Muscle of leg (tissue), 11 donors: ENCODE data around the gene SNAP25. TPM values are rescaled to one million over a fixed set of nuclear protein-coding genes. Genes with fewer than 3 reads are reported as not detected.

Source experiments
- DNase-seq: peaks from one replicate; pipeline ENCODE4 v3.0.0; 2013
- H3K27ac ChIP-seq: one replicate; pipeline ENCODE4 v1.5.1; 2013; ENCODE audit warnings: mild to moderate bottlenecking, low read length, control low read depth
- H3K27me3 ChIP-seq: one replicate; pipeline ENCODE4 v1.6.1; 2013; ENCODE audit warnings: low read length; ENCODE audit not compliant: control insufficient read depth, insufficient read depth
- H3K36me3 ChIP-seq: one replicate; pipeline ENCODE4 v1.6.1; 2013; ENCODE audit warnings: low read length; ENCODE audit not compliant: control insufficient read depth, insufficient read depth
- H3K4me1 ChIP-seq: one replicate; pipeline ENCODE4 v1.6.1; 2013; ENCODE audit warnings: low read length; ENCODE audit not compliant: control insufficient read depth, insufficient read depth
- H3K4me3 ChIP-seq: one replicate; pipeline ENCODE4 v1.5.1; 2013; ENCODE audit warnings: low read length, control low read depth
- H3K9me3 ChIP-seq: replicated peaks from 2 replicates; pipeline ENCODE4 v1.6.1; 2013; ENCODE audit warnings: low read depth, low read length; ENCODE audit not compliant: control insufficient read depth
- WGBS: methylation state at CpG from one replicate; pipeline ENCODE4 v1.1.5; 2013; ENCODE audit warnings: missing lambda C conversion rate; ENCODE audit not compliant: insufficient coverage; 5-methylcytosine and 5-hydroxymethylcytosine counted together
- polyA plus RNA-seq, 8 donors: library from polyadenylated mRNA; unstranded; fragments of 120-200 nt; gene quantifications; one replicate each; pipeline versions ENCODE4 v1.2.1 to v1.2.3, GENCODE V29; 2013; ENCODE audit warnings: inconsistent platforms in 1 of 8, low replicate concordance in 1 of 8; ENCODE audit not compliant: insufficient read length in 8 of 8, insufficient read depth in 1 of 8
- total RNA-seq: library from RNA; stranded (reverse); fragments of 120-200 nt; gene quantifications from one replicate; pipeline ENCODE4 v1.2.4, GENCODE V29; 2013

The SNAP25 gene
- total and polyA plus RNA-seq, 9 donors: 3.1 to 7.5 (median 5.1) TPM

DNA sequence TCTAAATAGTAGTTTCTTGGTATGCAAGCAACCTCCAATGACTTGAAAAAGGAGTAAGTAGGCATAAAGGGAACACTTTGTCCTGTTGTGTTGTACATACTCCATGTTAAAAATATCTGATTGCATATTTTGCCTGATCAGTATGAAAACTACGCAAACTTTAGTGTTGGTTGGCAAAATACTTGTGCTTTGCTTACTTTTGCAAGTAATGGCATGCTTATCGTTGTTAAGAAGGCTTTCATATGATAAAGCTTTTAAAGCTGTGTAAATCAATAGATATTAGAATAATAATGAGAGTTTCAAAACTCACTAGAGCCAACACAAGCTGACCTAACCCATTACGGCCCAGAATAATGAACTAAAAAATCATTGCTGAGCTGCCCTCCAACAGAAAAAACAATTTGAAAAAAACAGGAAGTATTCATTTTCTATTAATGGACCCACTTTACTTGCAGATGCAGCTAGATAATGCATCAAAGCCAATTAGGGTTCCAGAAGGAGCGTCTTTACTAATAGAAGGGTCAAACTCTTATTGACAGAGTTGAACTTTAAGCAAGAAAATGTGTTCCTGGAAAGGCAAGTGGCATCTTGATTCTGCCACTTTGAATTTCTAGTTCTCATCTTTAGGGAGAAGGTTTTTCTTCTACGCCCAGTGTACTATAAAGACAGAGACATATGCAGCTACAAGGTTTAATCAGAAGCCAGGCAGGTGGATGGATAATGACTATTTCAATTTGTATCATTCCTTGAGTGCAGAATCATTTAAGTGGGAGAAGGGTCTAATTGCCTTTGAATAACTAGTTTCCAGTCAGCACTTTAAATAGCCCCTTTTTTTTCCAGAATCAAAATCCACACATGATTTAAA is 82.2 kb downstream of the SNAP25 start:
- H3K4me3 ChIP-seq: no peak overlapping the region
- no peaks in the 10 kb centered on the region for H3K27me3 ChIP-seq
- H3K36me3 ChIP-seq: no peaks in the 10 kb centered on the region
- no peaks in the 10 kb centered on the region for H3K9me3 ChIP-seq
- no peak for DNase-seq
- no CpG with 5 or more reads among the region's 5 CpGs for WGBS
- H3K27ac ChIP-seq: no peak overlapping the region
- H3K4me1 ChIP-seq: no peaks in the 10 kb centered on the region

GRCh38 chr20:10303852-10304251 is 85.2 kb downstream of the SNAP25 start:
- Histone ChIP-seq H3K27me3 (no peaks in the 10 kb centered on the region), H3K27ac (no peak overlapping the region), H3K4me1 (no peaks in the 10 kb centered on the region), H3K36me3 (no peaks in the 10 kb centered on the region), H3K4me3 (no peak overlapping the region), H3K9me3 (no peaks in the 10 kb centered on the region)
- no CpG with 5 or more reads among the region's 3 CpGs for WGBS
- peak; percentile 18 for DNase-seq

DNA sequence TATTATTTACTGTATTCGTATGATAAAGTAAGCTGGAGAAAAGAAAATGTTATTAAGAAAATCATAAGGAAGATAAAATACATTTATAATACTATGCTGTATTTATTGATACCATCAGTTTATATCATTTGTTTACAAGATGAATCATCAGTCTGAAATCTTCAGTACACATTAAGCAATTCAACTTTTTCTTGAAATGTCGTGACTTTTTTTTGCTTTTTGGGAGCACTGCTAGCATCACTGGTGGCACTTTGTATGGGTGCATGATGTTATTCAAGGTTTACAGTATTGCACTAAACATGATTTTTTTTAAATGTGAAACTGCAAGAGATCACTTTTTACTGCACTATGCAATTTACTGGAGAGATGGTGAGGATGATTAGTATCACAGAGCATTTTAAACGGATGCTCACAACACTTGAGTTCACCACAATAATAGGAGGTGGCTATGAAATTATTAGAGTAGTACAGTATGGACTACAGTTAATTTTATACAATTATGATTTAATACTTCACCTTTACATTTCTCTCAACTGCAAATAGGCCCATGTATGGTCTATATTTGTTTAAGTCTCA is 85.9 kb downstream of the SNAP25 start:
- WGBS: no CpG with 5 or more reads among the region's 3 CpGs
- no peaks in the 10 kb centered on the region for H3K4me1 ChIP-seq
- no peaks in the 10 kb centered on the region for H3K27me3 ChIP-seq
- H3K4me3 ChIP-seq: no peak overlapping the region
- H3K36me3 ChIP-seq: no peaks in the 10 kb centered on the region
- no peak overlapping the region for H3K27ac ChIP-seq
- no peaks in the 10 kb centered on the region for H3K9me3 ChIP-seq
- DNase-seq: no peak

GRCh38 chr20:10306440-10307358 is 88.1 kb downstream of the SNAP25 start:
- no peak overlapping the region for H3K27ac ChIP-seq
- WGBS: 83% methylated on average over 1 of the region's 3 CpGs
- DNase-seq: no peak
- H3K9me3 ChIP-seq: no peaks in the 10 kb centered on the region
- peaks cover 2% of the 10 kb centered on the region for H3K27me3 ChIP-seq
- H3K4me1 ChIP-seq: no peaks in the 10 kb centered on the region
- H3K4me3 ChIP-seq: no peak overlapping the region
- no peaks in the 10 kb centered on the region for H3K36me3 ChIP-seq

DNA sequence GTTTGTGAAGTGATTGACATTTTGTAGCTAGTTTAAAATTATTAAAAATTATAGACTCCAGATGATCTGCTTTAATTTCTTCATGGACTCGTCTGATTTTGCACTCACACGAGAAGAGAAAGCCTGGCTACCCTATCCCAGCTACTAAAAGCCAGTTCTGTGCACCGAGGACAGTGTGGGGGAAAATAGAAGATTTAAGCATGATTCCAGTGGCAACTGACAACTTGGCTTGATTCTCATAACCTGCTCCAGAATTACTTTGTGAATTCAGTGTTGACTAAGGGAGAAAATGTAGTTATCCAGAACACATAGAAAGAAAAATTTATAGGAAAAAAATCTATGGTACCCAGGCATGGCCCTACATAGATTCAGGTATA is 88.7 kb downstream of the SNAP25 start:
- Histone ChIP-seq H3K36me3 (no peaks in the 10 kb centered on the region), H3K27ac (no peak overlapping the region), H3K4me3 (no peak overlapping the region), H3K9me3 (no peaks in the 10 kb centered on the region), H3K27me3 (peaks cover 2% of the 10 kb centered on the region), H3K4me1 (no peaks in the 10 kb centered on the region)
- WGBS: no CpG with 5 or more reads among the region's 3 CpGs
- no peak for DNase-seq

DNA sequence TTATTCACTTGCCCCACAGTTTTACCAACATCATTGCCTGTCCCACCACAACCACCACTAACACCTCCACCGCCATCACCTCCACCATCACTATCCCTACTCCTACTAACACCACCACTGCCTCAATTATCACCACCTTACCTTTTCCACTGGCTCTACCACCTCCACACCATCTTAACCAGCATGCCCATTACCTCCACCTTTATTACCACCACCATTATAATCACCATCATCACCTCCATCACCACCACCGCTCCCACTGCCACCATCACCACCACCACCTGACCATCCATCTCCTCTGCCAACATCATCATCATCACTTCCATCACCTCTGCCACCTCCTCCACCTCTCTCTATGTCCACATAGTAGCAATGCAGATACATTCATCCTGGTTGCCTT is 90.0 kb downstream of the SNAP25 start:
- peaks cover 2% of the 10 kb centered on the region for H3K27me3 ChIP-seq
- no peaks in the 10 kb centered on the region for H3K36me3 ChIP-seq
- H3K4me1 ChIP-seq: no peaks in the 10 kb centered on the region
- no peak overlapping the region for H3K27ac ChIP-seq
- DNase-seq: no peak
- no peak overlapping the region for H3K4me3 ChIP-seq
- no peaks in the 10 kb centered on the region for H3K9me3 ChIP-seq
- 50% methylated on average over 2 of the region's 2 CpGs for WGBS

DNA sequence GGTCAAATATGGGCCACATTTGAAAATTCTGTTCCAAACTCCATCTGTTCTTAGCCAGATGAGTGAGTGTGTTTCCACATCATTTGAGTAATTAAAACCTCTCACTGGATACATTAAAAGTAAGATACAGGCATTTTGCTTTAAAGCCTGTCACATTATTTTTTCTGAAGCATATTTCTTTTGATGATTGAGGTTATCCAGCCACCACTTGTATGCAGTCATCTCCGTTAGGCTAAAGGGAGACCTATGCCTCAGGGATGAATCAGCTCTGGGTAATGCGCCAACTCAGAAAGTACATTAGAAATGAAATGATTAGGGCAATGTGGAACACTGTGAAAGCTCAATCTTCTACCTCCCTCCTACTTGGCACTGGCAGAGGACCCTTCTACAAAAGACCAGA is 90.7 kb downstream of the SNAP25 start:
- Histone ChIP-seq H3K27ac (no peak overlapping the region), H3K4me3 (no peak overlapping the region), H3K27me3 (peaks cover 2% of the 10 kb centered on the region), H3K9me3 (no peaks in the 10 kb centered on the region), H3K36me3 (no peaks in the 10 kb centered on the region), H3K4me1 (no peaks in the 10 kb centered on the region)
- WGBS: 40% methylated on average over 1 of the region's 2 CpGs
- no peak for DNase-seq

- no CpG with 5 or more reads among the region's 1 CpG for WGBS
- Histone ChIP-seq H3K4me1 (peaks cover 2% of the 10 kb centered on the region), H3K27me3 (peaks cover 2% of the 10 kb centered on the region), H3K36me3 (no peaks in the 10 kb centered on the region), H3K4me3 (no peak overlapping the region), H3K9me3 (peaks cover 3% of the 10 kb centered on the region), H3K27ac (no peak overlapping the region)
- no peak for DNase-seq
These were observed 93.5 kb downstream of the SNAP25 start for GRCh38 chr20:10312111-10312510.

DNA sequence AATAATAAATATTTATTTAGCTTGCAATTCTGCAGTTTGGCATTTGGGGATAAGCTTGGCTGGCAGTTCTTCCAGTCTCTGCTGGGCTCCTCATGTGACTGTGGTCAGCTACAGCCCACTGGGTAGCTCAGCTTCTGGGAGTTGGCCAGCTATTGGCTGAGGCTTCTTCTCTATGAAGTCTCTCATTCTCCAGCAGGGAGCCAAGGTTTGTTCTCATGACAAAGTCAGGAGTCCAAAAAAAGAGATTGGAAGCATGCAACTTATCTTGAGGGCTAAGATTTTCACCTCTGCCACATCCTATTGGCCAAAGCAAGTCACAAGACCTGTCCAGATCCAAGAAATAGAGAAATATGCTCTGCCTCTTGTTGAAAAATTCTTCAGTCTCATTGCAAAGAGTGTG is 94.6 kb downstream of the SNAP25 start:
- H3K36me3 ChIP-seq: no peaks in the 10 kb centered on the region
- no peak overlapping the region for H3K27ac ChIP-seq
- no peak overlapping the region for H3K4me3 ChIP-seq
- peaks cover 2% of the 10 kb centered on the region for H3K4me1 ChIP-seq
- DNase-seq: no peak
- peaks cover 2% of the 10 kb centered on the region for H3K27me3 ChIP-seq
- H3K9me3 ChIP-seq: peaks cover 3% of the 10 kb centered on the region

DNA sequence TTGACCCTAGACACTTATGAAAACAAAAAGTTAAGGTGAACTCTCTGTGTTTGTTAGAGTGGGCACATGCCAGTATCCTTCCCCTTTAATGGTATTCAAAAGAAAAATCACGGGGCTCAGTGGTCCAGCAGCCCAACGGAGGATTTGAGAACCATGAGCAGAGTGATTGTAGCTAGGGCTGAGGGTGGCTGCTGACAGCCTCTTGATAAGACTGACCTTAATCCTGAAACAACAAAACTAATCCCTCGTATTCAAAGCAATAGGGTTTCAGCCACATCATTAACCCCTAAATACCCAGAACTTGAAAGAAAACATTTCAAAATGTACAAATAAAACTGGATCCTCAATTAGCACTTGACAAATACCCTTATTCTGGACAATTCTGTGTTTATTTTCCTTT is 95.1 kb downstream of the SNAP25 start:
- no peak overlapping the region for H3K4me3 ChIP-seq
- DNase-seq: no peak
- peaks cover 2% of the 10 kb centered on the region for H3K27me3 ChIP-seq
- peaks cover 3% of the 10 kb centered on the region for H3K9me3 ChIP-seq
- peaks cover 2% of the 10 kb centered on the region for H3K4me1 ChIP-seq
- no CpG with 5 or more reads among the region's 3 CpGs for WGBS
- no peak overlapping the region for H3K27ac ChIP-seq
- H3K36me3 ChIP-seq: no peaks in the 10 kb centered on the region
